GM10266 (cell line): ENCODE measurements around the gene GSTCD.

Source experiments
- DNase-seq: peaks from one replicate; pipeline ENCODE4 v3.0.0; 2012; ENCODE audit errors: extremely low spot score
- TF ChIP-seq, protein P1 (sequence below): IDR thresholded peaks from 2 replicates; pipeline ENCODE4 v1.5.1; 2012; ENCODE audit warnings: mild to moderate bottlenecking, low read depth; ENCODE audit not compliant: control insufficient read depth, insufficient read depth; ENCODE audit errors: missing control alignments

The GSTCD gene

DNA sequence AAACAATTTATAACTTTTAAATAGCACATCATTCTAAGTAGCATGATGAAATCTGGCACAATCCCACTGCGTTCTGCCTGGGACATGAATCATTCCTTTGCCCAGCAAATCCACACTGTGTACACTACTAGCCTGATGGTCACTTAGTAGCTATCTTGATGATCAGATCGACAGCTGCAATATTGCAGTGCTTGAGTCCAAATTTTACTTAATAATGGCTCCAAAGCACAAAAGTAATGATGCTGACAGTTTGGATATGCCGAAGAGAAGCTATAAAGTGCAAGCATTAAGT, 100.1 kb downstream of the GSTCD start:
- no peak for DNase-seq
- TF ChIP-seq, protein P1, sequence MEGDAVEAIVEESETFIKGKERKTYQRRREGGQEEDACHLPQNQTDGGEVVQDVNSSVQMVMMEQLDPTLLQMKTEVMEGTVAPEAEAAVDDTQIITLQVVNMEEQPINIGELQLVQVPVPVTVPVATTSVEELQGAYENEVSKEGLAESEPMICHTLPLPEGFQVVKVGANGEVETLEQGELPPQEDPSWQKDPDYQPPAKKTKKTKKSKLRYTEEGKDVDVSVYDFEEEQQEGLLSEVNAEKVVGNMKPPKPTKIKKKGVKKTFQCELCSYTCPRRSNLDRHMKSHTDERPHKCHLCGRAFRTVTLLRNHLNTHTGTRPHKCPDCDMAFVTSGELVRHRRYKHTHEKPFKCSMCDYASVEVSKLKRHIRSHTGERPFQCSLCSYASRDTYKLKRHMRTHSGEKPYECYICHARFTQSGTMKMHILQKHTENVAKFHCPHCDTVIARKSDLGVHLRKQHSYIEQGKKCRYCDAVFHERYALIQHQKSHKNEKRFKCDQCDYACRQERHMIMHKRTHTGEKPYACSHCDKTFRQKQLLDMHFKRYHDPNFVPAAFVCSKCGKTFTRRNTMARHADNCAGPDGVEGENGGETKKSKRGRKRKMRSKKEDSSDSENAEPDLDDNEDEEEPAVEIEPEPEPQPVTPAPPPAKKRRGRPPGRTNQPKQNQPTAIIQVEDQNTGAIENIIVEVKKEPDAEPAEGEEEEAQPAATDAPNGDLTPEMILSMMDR = no peak

DNA sequence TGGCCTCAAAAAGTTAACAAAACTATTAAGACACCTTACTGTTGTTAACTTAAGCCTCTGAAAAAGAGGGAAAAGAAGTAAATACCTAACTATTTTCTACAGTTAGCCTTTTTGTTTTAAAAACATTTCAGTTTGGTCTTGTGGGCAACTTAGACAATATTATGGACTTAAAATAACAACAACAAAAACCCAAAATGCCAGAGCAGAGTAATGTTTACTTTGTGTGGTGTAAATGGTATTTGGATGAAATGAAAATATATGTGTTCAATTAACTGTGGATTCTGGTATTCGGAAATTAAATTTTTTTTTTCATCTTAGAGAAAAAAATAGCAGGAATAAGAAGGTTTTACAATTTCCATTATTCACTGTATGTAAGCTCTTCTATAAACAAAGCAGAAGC, 107.1 kb downstream of the GSTCD start:
- DNase-seq = no peak
- TF ChIP-seq, protein P1 = no peak

DNA sequence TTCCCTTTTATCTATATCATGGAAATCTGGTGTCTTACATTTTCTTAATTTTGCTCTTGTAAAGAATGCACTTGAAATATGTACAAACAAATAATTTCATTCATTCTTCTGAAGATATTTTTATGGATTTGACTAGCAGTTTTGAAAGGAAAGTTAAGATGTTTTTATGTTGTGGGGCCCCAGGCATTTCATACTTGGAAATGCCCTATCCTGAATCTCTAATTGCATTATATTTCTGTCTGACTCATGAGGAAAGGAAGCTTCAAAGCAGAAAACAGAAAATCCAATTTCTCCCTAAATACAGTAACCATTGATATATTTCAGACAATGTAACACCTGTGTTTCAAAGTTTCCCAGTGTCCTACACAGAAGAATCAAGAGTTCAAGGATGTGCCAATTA, 113.5 kb downstream of the GSTCD start:
- TF ChIP-seq, protein P1 = no peak
- no peak for DNase-seq

DNA sequence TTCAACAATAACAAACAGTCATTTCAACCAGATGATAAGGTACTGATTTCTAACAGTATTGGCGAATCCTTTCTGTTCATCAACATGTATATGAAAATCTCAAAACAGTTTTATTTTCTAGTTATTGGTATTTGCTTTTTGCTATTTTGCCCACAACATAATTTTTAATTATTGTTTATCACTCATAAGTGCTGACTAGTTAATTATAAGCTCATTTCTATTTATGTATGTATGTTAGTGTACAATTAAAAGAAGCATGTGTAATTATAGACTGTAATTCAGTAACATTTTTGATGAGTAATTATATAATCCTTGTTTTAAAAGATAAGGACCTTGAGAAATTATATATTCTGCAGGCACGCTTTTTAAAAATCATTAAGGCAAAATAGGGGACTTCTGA, 119.5 kb downstream of the GSTCD start:
- TF ChIP-seq, protein P1 = no peak
- DNase-seq = no peak

DNA sequence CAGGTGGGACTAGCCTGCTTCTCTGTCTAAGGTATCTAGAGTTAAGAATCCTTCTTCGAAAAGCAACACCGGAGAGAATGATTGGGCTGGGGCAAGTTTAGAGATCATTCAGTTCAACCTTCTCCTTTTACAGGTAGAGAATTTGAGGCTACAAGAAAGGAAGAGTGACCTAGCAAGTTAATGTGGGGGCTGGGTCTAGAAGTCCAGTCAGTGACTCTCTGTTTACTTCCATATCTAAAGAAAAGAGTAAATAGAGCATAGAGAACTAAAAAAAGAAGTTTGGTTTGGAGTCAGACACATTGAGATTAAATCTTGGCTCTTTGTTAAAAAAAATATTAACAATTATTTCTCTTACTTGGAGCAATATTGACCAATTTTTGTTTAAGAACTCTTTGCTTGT, 122.6 kb downstream of the GSTCD start:
- TF ChIP-seq, protein P1 = no peak
- no peak for DNase-seq

DNA sequence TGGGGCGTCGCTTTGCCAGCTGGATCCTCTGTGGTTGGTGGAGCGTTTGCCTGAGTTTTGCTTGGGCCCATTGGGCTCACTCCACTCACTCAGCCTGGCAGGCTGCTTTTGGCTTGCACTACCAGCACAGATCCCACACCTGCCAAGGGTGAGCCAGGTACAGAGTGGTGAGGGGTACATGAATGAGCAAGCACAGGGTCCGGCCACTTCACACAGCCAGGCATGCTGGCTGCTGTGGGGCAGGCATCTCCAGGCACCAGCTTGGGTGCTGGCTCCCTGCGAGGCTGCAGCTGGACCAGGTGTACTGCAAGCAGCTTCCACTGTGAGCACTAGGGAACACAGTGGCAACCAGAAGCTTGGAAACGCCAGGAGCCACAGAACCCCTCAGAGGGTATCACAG, 126.6 kb downstream of the GSTCD start:
- TF ChIP-seq, protein P1 = no peak
- DNase-seq = no peak

DNA sequence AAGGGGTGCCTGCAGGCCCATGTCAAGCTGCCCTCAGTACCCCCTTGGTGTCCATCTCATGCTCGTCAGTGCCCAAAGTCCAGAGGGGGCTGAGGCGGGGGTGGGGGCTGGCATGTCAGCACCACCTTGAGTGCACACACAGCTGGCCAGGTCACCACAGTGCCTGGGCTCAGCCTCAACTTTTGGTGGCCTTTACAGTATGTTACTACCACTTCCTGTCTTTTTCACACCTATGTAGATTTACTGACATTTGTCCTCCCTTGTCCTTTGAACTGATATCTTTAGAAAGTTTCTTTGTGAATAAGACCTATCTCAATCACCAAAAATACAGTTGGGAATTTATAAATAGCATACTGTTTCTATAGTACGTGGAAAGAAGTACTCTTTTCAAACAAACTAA, 128.0 kb downstream of the GSTCD start:
- DNase-seq = no peak
- TF ChIP-seq, protein P1 = no peak
